Fibroblast of skin of abdomen (primary cell): ENCODE measurements around the gene MKLN1. TPM values are rescaled to one million over a fixed set of nuclear protein-coding genes. Genes with fewer than 3 reads are reported as not detected.
"Not testable (repeated sequence)": the region's sequence is repeated elsewhere in the genome, so short reads cannot be mapped to it uniquely, and the experiment has no call there.

ENCODE experiments used
- DNase-seq: peaks from one replicate; pipeline ENCODE4 v3.0.0-alpha.2; 2013
- polyA plus RNA-seq, 2 experiments: library from polyadenylated mRNA; unstranded; fragments of 120-200 nt; gene quantifications; one replicate each; pipeline ENCODE4 v1.2.1, GENCODE V29; 2013; ENCODE audit not compliant: insufficient read length in 2 of 2

Gene MKLN1
- 21.4 TPM for polyA plus RNA-seq (2013, experiment 1 of 2; ENCODE audit: insufficient read length)
- 20.2 TPM for polyA plus RNA-seq (2013, experiment 2 of 2; ENCODE audit: insufficient read length)

- DNase-seq = peak; percentile 88
Measured at GRCh38 chr7:131327626-131328376, at the start of gene MKLN1. MKLN1 (plus strand) TSS chr7:131327876; CDS start chr7:131327900, 24 bp downstream.

- DNase-seq = no peak
Measured at GRCh38 chr7:131279044-131279443, 48.6 kb upstream of the MKLN1 start.

- DNase-seq = no peak
Measured at GRCh38 chr7:131281266-131282048, 46.2 kb upstream of the MKLN1 start.

GRCh38 chr7:131284702-131285419, 42.8 kb upstream of the MKLN1 start:
- no peak for DNase-seq

GRCh38 chr7:131285556-131285955, 42.1 kb upstream of the MKLN1 start:
- DNase-seq = peak; percentile 4

GRCh38 chr7:131288450-131288849, 39.2 kb upstream of the MKLN1 start:
- DNase-seq = no peak

- no peak for DNase-seq
Measured at GRCh38 chr7:131289051-131289450, 38.6 kb upstream of the MKLN1 start.

GRCh38 chr7:131292141-131292905, 35.4 kb upstream of the MKLN1 start:
- no peak for DNase-seq

GRCh38 chr7:131293018-131293417, 34.7 kb upstream of the MKLN1 start:
- peak; percentile 27 for DNase-seq

GRCh38 chr7:131294553-131294952, 33.1 kb upstream of the MKLN1 start:
- DNase-seq = no peak

GRCh38 chr7:131298608-131298992, 29.1 kb upstream of the MKLN1 start:
- DNase-seq = no peak

- DNase-seq = no peak
Measured at GRCh38 chr7:131299074-131299473, 28.6 kb upstream of the MKLN1 start.

GRCh38 chr7:131300078-131300477, 27.6 kb upstream of the MKLN1 start:
- no peak for DNase-seq

GRCh38 chr7:131300572-131301466, 26.9 kb upstream of the MKLN1 start:
- peak; percentile 10 for DNase-seq

- no peak for DNase-seq
Measured at GRCh38 chr7:131302446-131302845, 25.2 kb upstream of the MKLN1 start.

- DNase-seq = peak; percentile 15
Measured at GRCh38 chr7:131302876-131303707, 24.6 kb upstream of the MKLN1 start.

GRCh38 chr7:131305152-131305551, 22.5 kb upstream of the MKLN1 start:
- DNase-seq = no peak

GRCh38 chr7:131306041-131306440, 21.6 kb upstream of the MKLN1 start:
- not testable (repeated sequence) for DNase-seq

GRCh38 chr7:131306777-131307176, 20.9 kb upstream of the MKLN1 start:
- no peak for DNase-seq

GRCh38 chr7:131307627-131308026, 20.0 kb upstream of the MKLN1 start:
- no peak for DNase-seq
